SK-N-SH (cell line): ENCODE data around the gene RGS9. TPM values are rescaled to one million over a fixed set of nuclear protein-coding genes. Genes with fewer than 3 reads are reported as not detected.

ENCODE experiments used
- CTCF ChIA-PET: fragments of 300-600, 350-600 bp; formaldehyde crosslinking; extraction: SDS; loops from one replicate; lab custom pipeline; 2021; lab: Yijun Ruan, JAX
- POLR2A ChIA-PET: fragments of 350-600 bp; sonication (Branson Sonifier 250); formaldehyde crosslinking; extraction: SDS; loops from one replicate; lab custom pipeline; 2020; ENCODE audit warnings: antibody characterized with exemption, inconsistent platforms; lab: Yijun Ruan, JAX
- DNase-seq: peaks from one replicate; pipeline ENCODE4 v3.0.0; 2012
- H2AFZ ChIP-seq: fragments of 200-600 bp; sonication (generic); 2 replicates; pipeline ENCODE4 v1.8.1; 2016; ENCODE audit warnings: antibody characterized with exemption, mild to moderate bottlenecking, low read depth
- H3F3A ChIP-seq: fragments of 200-600 bp; sonication (generic); replicated peaks from 2 replicates; pipeline ENCODE3; 2016; ENCODE audit warnings: antibody characterized with exemption, mild to moderate bottlenecking; ENCODE audit not compliant: insufficient read depth
- H3K27ac ChIP-seq, 2 experiments: fragments of 200-500 bp in 1 of 2; fragments of 200-600 bp in 1 of 2; sonication (Bioruptor generic) in 1 of 2; sonication (generic), shearing (Covaris generic) in 1 of 2; 2 replicates each; pipeline versions ENCODE4 v1.5.1 to v1.6.1; 2014 to 2016; ENCODE audit warnings: low read depth in 2 of 2, inconsistent platforms in 1 of 2, low read length in 1 of 2, mild to moderate bottlenecking in 1 of 2, mixed read lengths in 1 of 2
- H3K27me3 ChIP-seq: fragments of 200-600 bp; sonication (generic), shearing (Covaris generic); 2 replicates; pipeline ENCODE4 v1.6.1; 2016; ENCODE audit warnings: mixed run types; ENCODE audit not compliant: insufficient read depth
- H3K36me3 ChIP-seq, 2 experiments: fragments of 200-500 bp in 1 of 2; fragments of 200-600 bp in 1 of 2; sonication (Bioruptor generic) in 1 of 2; sonication (generic) in 1 of 2; replicated peaks in 1 of 2; 2 replicates each; pipeline versions ENCODE3 to v1.5.1; 2014 to 2016; ENCODE audit warnings: low read length in 1 of 2, mild to moderate bottlenecking in 1 of 2; ENCODE audit not compliant: insufficient read depth in 2 of 2, control insufficient read depth in 1 of 2
- H3K4me1 ChIP-seq, 2 experiments: fragments of 200-500 bp in 1 of 2; fragments of 200-600 bp in 1 of 2; sonication (Bioruptor generic) in 1 of 2; sonication (generic), shearing (Covaris generic) in 1 of 2; 2 replicates each; pipeline versions ENCODE4 v1.5.1 to v1.6.1; 2014 to 2016; ENCODE audit warnings: low read depth in 1 of 2, low read length in 1 of 2, mixed run types in 1 of 2; ENCODE audit not compliant: insufficient read depth in 2 of 2, control insufficient read depth in 1 of 2
- H3K4me2 ChIP-seq: fragments of 200-600 bp; sonication (generic), shearing (Covaris generic); 2 replicates; pipeline ENCODE4 v1.6.1; 2017; ENCODE audit warnings: mixed run types
- H3K4me3 ChIP-seq, 2 experiments: fragments of 200-500 bp in 1 of 2; fragments of 200-600 bp in 1 of 2; sonication (Bioruptor generic) in 1 of 2; sonication (generic), shearing (Covaris generic) in 1 of 2; 2 replicates each; pipeline versions ENCODE4 v1.5.1 to v1.8.1; 2014 to 2016; ENCODE audit warnings: low read depth in 2 of 2, inconsistent platforms in 1 of 2, low read length in 1 of 2, mild to moderate bottlenecking in 1 of 2, mixed read lengths in 1 of 2, moderate library complexity in 1 of 2
- H3K79me2 ChIP-seq: fragments of 200-600 bp; sonication (generic); 2 replicates; pipeline ENCODE4 v1.8.1; 2017; ENCODE audit warnings: mild to moderate bottlenecking; ENCODE audit not compliant: insufficient read depth
- H3K9ac ChIP-seq: fragments of 200-600 bp; sonication (generic); 2 replicates; pipeline ENCODE4 v1.6.1; 2017; ENCODE audit warnings: mixed run types
- H3K9me2 ChIP-seq: fragments of 200-600 bp; sonication (generic); 2 replicates; pipeline ENCODE4 v1.6.1; 2017; ENCODE audit warnings: mixed run types
- H3K9me3 ChIP-seq: fragments of 200-600 bp; sonication (generic); 2 replicates; pipeline ENCODE4 v1.6.1; 2017; ENCODE audit warnings: mixed run types, mild to moderate bottlenecking, moderate library complexity
- H4K20me1 ChIP-seq: fragments of 200-600 bp; sonication (generic); 2 replicates; pipeline ENCODE4 v1.6.1; 2017; ENCODE audit warnings: mild to moderate bottlenecking, mixed run types; ENCODE audit not compliant: insufficient read depth
- EZH2phosphoT487 ChIP-seq: fragments of 200-600 bp; sonication (generic); IDR thresholded peaks from 2 replicates; pipeline ENCODE4 v1.6.1; 2017; ENCODE audit warnings: low read depth, mixed run types, mild to moderate bottlenecking, antibody characterized with exemption, moderate library complexity, borderline replicate concordance
- FOSL2 ChIP-seq: IDR thresholded peaks from 2 replicates; pipeline ENCODE4 v1.4.0; 2012; ENCODE audit warnings: low read depth, mild to moderate bottlenecking, moderate library complexity, borderline replicate concordance
- MEF2A ChIP-seq: IDR thresholded peaks from 2 replicates; pipeline ENCODE4 v1.4.0; 2012; ENCODE audit warnings: low read depth, borderline replicate concordance
- POLR2AphosphoS5 ChIP-seq: IDR thresholded peaks from 2 replicates; pipeline ENCODE4 v1.6.1; 2012; ENCODE audit warnings: low read depth, low read length
- RAD21 ChIP-seq: IDR thresholded peaks from 2 replicates; pipeline ENCODE4 v1.6.1; 2012; ENCODE audit warnings: mild to moderate bottlenecking, low read length
- TAF1 ChIP-seq: IDR thresholded peaks from 2 replicates; pipeline ENCODE4 v1.6.1; 2012; ENCODE audit warnings: low read depth, mild to moderate bottlenecking, low read length, moderate library complexity, borderline replicate concordance
- TEAD4 ChIP-seq: IDR thresholded peaks from 2 replicates; pipeline ENCODE4 v1.4.0; 2012; ENCODE audit warnings: mild to moderate bottlenecking, borderline replicate concordance; ENCODE audit not compliant: insufficient read depth
- WGBS: methylation state at CpG from one replicate; pipeline ENCODE4 v1.1.6; 2017; ENCODE audit warnings: low lambda C conversion rate; 5-methylcytosine and 5-hydroxymethylcytosine counted together
- polyA plus RNA-seq, 3 experiments: library from polyadenylated mRNA; depleted of rRNA; stranded (reverse); fragments of >200 nt; gene quantifications; 2 replicates each; pipeline ENCODE4 v1.2.3, GENCODE V29; 2012
- TF ChIP-seq, protein P1 (sequence below): fragments of 150-350 bp; IDR thresholded peaks from 2 replicates; pipeline ENCODE4 v1.6.1; 2017; ENCODE audit warnings: antibody characterized with exemption, low read length, low read depth, borderline replicate concordance
- TF ChIP-seq, protein P2 (sequence below): IDR thresholded peaks from 2 replicates; pipeline ENCODE4; 2012
- TF ChIP-seq, protein P3 (sequence below): IDR thresholded peaks from 2 replicates; pipeline ENCODE4 v1.4.0; 2012; ENCODE audit warnings: low read depth, borderline replicate concordance
- TF ChIP-seq, protein P4 (sequence below): fragments of 200-600 bp; sonication (generic); IDR thresholded peaks from 2 replicates; pipeline ENCODE4 v1.6.1; 2017; ENCODE audit warnings: antibody characterized with exemption, mild to moderate bottlenecking, moderate library complexity

RGS9 gene
- polyA plus RNA-seq, 1 of the 3 experiments (the other 2 are of a cell fraction) = 1.4 TPM

DNA sequence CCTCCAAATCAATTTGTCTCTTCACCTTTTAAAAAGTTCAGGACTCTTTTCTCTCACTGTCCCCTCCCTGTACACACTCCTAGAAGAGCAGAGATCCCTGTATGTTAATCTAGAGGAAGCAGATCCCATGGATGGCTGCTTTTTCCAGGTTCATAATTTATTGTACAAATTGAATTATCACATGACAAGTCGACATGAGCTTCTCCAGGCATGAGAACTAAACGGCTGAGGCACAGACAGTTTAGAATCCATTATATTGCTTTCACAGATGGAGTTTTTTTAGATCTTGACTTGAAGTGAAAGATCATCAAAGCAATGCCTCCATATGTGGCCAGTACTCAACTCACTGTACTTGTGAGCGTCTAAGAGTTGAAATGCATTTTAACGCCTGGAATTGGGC, 47.9 kb downstream of the RGS9 start (continued):
- TF ChIP-seq MEF2A (no peak), FOSL2 (no peak), EZH2phosphoT487 (no peak)
- TF ChIP-seq, protein P1, sequence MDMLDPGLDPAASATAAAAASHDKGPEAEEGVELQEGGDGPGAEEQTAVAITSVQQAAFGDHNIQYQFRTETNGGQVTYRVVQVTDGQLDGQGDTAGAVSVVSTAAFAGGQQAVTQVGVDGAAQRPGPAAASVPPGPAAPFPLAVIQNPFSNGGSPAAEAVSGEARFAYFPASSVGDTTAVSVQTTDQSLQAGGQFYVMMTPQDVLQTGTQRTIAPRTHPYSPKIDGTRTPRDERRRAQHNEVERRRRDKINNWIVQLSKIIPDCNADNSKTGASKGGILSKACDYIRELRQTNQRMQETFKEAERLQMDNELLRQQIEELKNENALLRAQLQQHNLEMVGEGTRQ = no peak
- TF ChIP-seq, protein P2, sequence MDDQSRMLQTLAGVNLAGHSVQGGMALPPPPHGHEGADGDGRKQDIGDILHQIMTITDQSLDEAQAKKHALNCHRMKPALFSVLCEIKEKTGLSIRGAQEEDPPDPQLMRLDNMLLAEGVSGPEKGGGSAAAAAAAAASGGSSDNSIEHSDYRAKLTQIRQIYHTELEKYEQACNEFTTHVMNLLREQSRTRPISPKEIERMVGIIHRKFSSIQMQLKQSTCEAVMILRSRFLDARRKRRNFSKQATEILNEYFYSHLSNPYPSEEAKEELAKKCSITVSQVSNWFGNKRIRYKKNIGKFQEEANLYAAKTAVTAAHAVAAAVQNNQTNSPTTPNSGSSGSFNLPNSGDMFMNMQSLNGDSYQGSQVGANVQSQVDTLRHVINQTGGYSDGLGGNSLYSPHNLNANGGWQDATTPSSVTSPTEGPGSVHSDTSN = peak; percentile 58
- TF ChIP-seq, protein P3, sequence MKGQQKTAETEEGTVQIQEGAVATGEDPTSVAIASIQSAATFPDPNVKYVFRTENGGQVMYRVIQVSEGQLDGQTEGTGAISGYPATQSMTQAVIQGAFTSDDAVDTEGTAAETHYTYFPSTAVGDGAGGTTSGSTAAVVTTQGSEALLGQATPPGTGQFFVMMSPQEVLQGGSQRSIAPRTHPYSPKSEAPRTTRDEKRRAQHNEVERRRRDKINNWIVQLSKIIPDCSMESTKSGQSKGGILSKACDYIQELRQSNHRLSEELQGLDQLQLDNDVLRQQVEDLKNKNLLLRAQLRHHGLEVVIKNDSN = no peak

DNA sequence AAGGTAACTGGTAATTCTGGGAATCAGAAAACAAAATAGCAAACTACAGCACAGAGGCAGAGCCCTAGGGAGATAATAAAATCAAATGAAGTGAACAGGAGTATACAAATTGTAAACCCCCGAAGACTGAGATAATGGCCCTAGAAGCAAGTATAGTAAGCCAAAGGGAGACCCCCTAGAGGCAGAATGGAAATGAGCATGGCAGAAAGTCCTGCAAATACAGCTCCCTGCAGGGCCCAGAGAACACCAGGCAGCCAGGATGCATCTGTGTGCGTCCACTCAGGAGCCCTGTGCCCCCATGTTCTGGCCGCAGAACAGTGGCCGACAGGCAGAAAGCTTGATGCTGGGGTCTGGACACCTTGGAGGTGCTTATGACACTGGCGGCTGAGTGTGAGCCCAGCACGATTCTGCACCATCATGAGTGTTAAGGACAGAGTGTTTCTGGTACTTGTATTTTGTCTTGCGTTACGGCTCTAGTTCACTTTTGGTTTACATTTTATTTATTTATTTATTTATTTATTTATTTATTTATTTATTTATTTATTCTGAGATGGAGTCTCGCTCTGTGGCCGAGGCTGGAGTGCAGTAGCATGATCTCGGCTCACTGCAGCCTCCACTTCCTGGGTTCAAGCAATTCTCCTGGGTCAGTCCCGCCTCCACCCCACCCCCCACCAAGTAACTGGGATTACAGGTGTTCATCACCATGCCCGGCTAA, 48.7 kb downstream of the RGS9 start:
- H3K36me3 ChIP-seq = no peaks in the 10 kb centered on the region
- no peak overlapping the region for H3K4me2 ChIP-seq
- H3K4me1 ChIP-seq = peaks cover 30 to 41% of the 10 kb centered on the region in 2 experiments
- H4K20me1 ChIP-seq = no peaks in the 10 kb centered on the region
- H3F3A ChIP-seq = peaks cover 10% of the 10 kb centered on the region
- H3K9me3 ChIP-seq = no peaks in the 10 kb centered on the region
- POLR2A ChIA-PET = interaction anchor here (0.7 to 1.5 kb wide), 7 partner anchors 12 to 211 kb away, joined by 3 to 4 read pairs (median 3); partner anchors contain the start of gene RGS9
- H3K9ac ChIP-seq = no peak overlapping the region
- WGBS = 89% methylated on average over 13 of the region's 13 CpGs
- H3K27ac ChIP-seq = peak overlapping the region; percentile 5 to 95; a peak in 3 of 4 replicates
- H3K27me3 ChIP-seq = no peaks in the 10 kb centered on the region
- CTCF ChIA-PET = interaction anchor here (0.5 to 7.0 kb wide), 21 partner anchors 8 to 1540 kb away, joined by 3 to 52 read pairs (median 4); partner anchors contain the start of gene RGS9
- TF ChIP-seq RAD21 (peak; percentile 27; the same call in 1 of the 2 replicates), TAF1 (no peak), TEAD4 (no peak), POLR2AphosphoS5 (no peak)
- TF ChIP-seq, protein P4, sequence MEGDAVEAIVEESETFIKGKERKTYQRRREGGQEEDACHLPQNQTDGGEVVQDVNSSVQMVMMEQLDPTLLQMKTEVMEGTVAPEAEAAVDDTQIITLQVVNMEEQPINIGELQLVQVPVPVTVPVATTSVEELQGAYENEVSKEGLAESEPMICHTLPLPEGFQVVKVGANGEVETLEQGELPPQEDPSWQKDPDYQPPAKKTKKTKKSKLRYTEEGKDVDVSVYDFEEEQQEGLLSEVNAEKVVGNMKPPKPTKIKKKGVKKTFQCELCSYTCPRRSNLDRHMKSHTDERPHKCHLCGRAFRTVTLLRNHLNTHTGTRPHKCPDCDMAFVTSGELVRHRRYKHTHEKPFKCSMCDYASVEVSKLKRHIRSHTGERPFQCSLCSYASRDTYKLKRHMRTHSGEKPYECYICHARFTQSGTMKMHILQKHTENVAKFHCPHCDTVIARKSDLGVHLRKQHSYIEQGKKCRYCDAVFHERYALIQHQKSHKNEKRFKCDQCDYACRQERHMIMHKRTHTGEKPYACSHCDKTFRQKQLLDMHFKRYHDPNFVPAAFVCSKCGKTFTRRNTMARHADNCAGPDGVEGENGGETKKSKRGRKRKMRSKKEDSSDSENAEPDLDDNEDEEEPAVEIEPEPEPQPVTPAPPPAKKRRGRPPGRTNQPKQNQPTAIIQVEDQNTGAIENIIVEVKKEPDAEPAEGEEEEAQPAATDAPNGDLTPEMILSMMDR = peak; percentile 22; the same call in 1 of the 2 replicates
- no peak overlapping the region for H3K4me3 ChIP-seq
- DNase-seq = peak; percentile 68
- H3K9me2 ChIP-seq = no peaks in the 10 kb centered on the region
- H2AFZ ChIP-seq = no peak overlapping the region
- no peaks in the 10 kb centered on the region for H3K79me2 ChIP-seq
